SK-N-SH treated with all-trans-retinoic acid at 6 μM for 48 hours (cell line): Measurements from ENCODE around the gene EMID1.
"Not testable (repeated sequence)": the region's sequence is repeated elsewhere in the genome, so short reads cannot be mapped to it uniquely, and the experiment has no call there.

Experiments used
- ATAC-seq: fragments of 200-7000 bp; cut with Tn5 transposase; 3 replicates; pipeline ENCODE4 v1.9.1; 2020; ENCODE audit warnings: mild to moderate bottlenecking, moderate library complexity
- ARNTL ChIP-seq: fragments of 450-650 bp; formaldehyde crosslinking; IDR thresholded peaks from 2 replicates; pipeline ENCODE4 v1.5.0; 2020; ENCODE audit warnings: low read depth, mild to moderate bottlenecking, moderate library complexity, borderline replicate concordance
- CSDC2 ChIP-seq: fragments of 250-450 bp; sonication (Bioruptor Pico); IDR thresholded peaks from 2 replicates; pipeline ENCODE4 v1.5.0; 2020; ENCODE audit warnings: mild to moderate bottlenecking, moderate library complexity
- POU6F1 ChIP-seq: fragments of 250-450 bp; sonication (Bioruptor Pico); IDR thresholded peaks from 2 replicates; pipeline ENCODE4 v1.8.0; 2021; ENCODE audit warnings: low read depth, mild to moderate bottlenecking, moderate library complexity, borderline replicate concordance
- PPARA ChIP-seq: fragments of 250-450 bp; sonication (Bioruptor Pico); IDR thresholded peaks from 2 replicates; pipeline ENCODE4 v1.5.0; 2020; ENCODE audit warnings: mild to moderate bottlenecking, borderline replicate concordance
- RARB ChIP-seq: fragments of 250-450 bp; sonication (Bioruptor Pico); IDR thresholded peaks from 2 replicates; pipeline ENCODE4 v1.8.0; 2021; ENCODE audit warnings: mild to moderate bottlenecking, moderate library complexity
- TCF4 ChIP-seq: fragments of 250-450 bp; sonication (Bioruptor Pico); IDR thresholded peaks from 2 replicates; pipeline ENCODE4 v1.8.0; 2021; ENCODE audit warnings: mild to moderate bottlenecking, moderate library complexity, borderline replicate concordance
- TOX ChIP-seq: fragments of 250-450 bp; sonication (Bioruptor Pico); IDR thresholded peaks from 2 replicates; pipeline ENCODE4 v1.8.0; 2021; ENCODE audit warnings: mild to moderate bottlenecking, moderate library complexity, borderline replicate concordance
- ZFP3 ChIP-seq: fragments of 250-450 bp; sonication (Bioruptor Pico); IDR thresholded peaks from 2 replicates; pipeline ENCODE4 v1.5.0; 2020; ENCODE audit warnings: mild to moderate bottlenecking, moderate library complexity
- ZNF565 ChIP-seq: fragments of 450-650 bp; formaldehyde crosslinking; conservative IDR thresholded peaks from 2 replicates; pipeline ENCODE4 v1.5.0; 2020; ENCODE audit warnings: low read depth, mild to moderate bottlenecking, moderate library complexity
- TF ChIP-seq, protein P1 (sequence below): fragments of 250-450 bp; sonication (Bioruptor Pico); IDR thresholded peaks from 2 replicates; pipeline ENCODE4 v1.5.0; 2020; ENCODE audit warnings: mild to moderate bottlenecking, moderate library complexity
- TF ChIP-seq, protein P2 (sequence below): fragments of 250-450 bp; sonication (Bioruptor Pico); IDR thresholded peaks from 2 replicates; pipeline ENCODE4 v1.8.0; 2020; ENCODE audit warnings: mild to moderate bottlenecking, moderate library complexity, borderline replicate concordance
- TF ChIP-seq, protein P3 (sequence below): fragments of 250-450 bp; sonication (Bioruptor Pico); IDR thresholded peaks from 2 replicates; pipeline ENCODE4 v1.5.1; 2021; ENCODE audit warnings: mild to moderate bottlenecking, moderate library complexity

Gene EMID1

GRCh38 chr22:29244785-29245625 lies 39.3 kb downstream of the EMID1 start:
- peak; percentile 15; the same call in 2 of the 3 replicates for ATAC-seq
- TF ChIP-seq POU6F1 (CRISPR knock-in tag) (no peak), RARB (CRISPR knock-in tag) (no peak)
- TF ChIP-seq, protein P1, sequence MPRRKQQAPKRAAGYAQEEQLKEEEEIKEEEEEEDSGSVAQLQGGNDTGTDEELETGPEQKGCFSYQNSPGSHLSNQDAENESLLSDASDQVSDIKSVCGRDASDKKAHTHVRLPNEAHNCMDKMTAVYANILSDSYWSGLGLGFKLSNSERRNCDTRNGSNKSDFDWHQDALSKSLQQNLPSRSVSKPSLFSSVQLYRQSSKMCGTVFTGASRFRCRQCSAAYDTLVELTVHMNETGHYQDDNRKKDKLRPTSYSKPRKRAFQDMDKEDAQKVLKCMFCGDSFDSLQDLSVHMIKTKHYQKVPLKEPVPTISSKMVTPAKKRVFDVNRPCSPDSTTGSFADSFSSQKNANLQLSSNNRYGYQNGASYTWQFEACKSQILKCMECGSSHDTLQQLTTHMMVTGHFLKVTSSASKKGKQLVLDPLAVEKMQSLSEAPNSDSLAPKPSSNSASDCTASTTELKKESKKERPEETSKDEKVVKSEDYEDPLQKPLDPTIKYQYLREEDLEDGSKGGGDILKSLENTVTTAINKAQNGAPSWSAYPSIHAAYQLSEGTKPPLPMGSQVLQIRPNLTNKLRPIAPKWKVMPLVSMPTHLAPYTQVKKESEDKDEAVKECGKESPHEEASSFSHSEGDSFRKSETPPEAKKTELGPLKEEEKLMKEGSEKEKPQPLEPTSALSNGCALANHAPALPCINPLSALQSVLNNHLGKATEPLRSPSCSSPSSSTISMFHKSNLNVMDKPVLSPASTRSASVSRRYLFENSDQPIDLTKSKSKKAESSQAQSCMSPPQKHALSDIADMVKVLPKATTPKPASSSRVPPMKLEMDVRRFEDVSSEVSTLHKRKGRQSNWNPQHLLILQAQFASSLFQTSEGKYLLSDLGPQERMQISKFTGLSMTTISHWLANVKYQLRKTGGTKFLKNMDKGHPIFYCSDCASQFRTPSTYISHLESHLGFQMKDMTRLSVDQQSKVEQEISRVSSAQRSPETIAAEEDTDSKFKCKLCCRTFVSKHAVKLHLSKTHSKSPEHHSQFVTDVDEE (CRISPR knock-in tag) = no peak

DNA sequence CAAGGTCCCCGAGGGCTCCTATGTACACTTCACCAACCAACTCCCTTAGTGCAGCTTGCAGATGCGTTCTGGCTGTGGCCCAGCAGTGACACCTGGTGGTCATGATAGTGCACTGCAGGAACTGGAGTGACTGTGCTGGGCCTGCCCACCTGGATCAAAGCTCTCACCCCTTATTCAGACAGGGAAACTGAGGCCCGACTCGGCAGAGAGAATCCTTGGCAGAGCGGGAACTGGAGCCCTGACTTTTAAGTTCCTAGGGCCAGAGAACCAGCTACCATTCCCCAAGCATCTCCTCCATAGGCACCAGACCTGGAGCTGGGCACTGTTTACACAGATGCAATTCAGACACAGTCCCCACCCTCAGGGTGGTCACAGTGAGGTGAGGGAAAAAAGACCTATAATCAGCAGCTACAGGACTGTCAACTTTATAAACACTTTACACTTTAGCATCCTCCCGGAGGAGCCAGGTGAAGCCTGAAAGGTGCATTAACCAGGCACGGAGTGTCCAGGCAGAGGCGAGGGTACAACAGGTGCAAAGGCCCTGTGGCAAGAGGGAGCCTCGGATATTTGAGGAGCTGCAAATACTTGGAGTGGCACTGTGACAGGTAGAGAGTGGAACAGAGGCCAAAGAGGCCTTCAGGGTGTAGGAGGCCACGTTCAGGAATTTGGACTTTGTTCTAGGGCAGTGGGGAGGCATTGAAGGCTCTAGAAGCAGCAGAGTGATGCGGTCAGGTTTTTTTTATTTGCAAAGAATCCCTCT lies 40.1 kb downstream of the EMID1 start:
- TF ChIP-seq TOX (CRISPR knock-in tag) (no peak), ZFP3 (peak; percentile 98), CSDC2 (no peak), ARNTL (CRISPR knock-in tag) (no peak)
- TF ChIP-seq, all 23 proteins: peak for 1
- ATAC-seq = peak; percentile 99

DNA sequence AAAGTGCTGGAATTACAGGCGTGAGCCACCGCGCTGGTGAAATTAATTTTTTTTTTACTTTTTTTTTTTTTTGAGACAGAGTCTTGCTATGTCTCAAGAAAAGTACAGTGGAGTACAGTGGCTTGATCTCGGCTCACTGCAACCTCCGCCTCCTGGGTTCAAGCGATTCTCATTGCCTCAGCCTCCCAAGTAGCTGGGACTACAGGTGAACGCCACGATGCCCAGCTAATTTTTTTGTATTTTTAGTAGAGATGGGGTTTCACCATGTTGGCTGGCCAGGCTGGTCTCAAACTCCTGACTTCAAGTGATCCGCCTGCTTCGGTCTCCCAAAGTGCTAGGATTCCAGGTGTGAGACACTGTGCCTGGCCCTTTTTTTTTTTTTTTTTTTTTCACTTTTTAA lies 42.2 kb downstream of the EMID1 start:
- ATAC-seq = not testable (repeated sequence)

GRCh38 chr22:29251265-29251664 lies 45.6 kb downstream of the EMID1 start:
- ATAC-seq = no peak
- TF ChIP-seq RARB (CRISPR knock-in tag) (no peak), ARNTL (CRISPR knock-in tag) (no peak), TCF4 (no peak), ZFP3 (no peak), PPARA (CRISPR knock-in tag) (no peak), ZNF565 (no peak)
- TF ChIP-seq, protein P2, sequence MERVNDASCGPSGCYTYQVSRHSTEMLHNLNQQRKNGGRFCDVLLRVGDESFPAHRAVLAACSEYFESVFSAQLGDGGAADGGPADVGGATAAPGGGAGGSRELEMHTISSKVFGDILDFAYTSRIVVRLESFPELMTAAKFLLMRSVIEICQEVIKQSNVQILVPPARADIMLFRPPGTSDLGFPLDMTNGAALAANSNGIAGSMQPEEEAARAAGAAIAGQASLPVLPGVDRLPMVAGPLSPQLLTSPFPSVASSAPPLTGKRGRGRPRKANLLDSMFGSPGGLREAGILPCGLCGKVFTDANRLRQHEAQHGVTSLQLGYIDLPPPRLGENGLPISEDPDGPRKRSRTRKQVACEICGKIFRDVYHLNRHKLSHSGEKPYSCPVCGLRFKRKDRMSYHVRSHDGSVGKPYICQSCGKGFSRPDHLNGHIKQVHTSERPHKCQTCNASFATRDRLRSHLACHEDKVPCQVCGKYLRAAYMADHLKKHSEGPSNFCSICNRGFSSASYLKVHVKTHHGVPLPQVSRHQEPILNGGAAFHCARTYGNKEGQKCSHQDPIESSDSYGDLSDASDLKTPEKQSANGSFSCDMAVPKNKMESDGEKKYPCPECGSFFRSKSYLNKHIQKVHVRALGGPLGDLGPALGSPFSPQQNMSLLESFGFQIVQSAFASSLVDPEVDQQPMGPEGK (CRISPR knock-in tag) = no peak
- TF ChIP-seq, protein P3, sequence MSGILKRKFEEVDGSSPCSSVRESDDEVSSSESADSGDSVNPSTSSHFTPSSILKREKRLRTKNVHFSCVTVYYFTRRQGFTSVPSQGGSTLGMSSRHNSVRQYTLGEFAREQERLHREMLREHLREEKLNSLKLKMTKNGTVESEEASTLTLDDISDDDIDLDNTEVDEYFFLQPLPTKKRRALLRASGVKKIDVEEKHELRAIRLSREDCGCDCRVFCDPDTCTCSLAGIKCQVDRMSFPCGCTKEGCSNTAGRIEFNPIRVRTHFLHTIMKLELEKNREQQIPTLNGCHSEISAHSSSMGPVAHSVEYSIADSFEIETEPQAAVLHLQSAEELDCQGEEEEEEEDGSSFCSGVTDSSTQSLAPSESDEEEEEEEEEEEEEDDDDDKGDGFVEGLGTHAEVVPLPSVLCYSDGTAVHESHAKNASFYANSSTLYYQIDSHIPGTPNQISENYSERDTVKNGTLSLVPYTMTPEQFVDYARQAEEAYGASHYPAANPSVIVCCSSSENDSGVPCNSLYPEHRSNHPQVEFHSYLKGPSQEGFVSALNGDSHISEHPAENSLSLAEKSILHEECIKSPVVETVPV (CRISPR knock-in tag) = no peak
- TF ChIP-seq, protein P1 (CRISPR knock-in tag) = no peak
